Measurements from ENCODE around the gene ARIH2.

Gene ARIH2

DNA sequence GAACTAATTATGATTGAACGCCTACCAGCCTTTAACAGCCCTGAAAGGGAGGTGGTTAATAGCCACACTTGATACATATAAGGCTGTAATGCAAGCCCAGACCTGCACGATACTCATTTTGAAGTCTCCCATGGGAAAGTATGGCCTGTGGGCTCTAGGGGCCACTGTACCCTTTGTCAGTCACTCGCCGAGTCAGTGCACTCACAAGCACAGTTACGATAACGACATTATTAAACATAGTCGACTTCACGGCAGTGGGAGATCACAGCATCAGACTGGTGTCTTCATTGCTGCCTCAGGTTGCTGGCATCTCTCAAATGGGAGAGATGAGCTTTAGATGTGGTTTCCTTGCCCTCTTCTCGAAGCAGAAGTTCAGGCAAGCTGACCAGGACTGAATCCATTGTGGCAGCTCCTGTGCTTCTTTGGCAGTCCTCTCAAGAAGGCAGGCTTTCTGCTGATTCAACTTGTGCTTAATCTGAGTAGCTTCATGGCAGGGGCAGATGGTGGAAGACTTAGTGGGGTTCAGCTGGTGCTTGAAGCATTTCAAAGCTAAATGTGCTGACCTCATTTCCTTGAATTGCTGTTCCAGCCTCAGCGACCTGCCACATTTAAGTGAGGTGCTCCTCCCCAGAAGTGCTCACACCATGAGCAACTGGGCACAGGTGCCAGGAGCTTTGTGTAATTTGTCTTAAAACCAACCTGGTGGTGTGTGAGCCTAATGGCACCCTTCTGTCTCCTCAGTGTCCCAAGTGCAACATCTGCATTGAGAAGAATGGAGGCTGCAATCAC, 55.6 kb downstream of the ARIH2 start:
- no peak for DNase-seq

DNA sequence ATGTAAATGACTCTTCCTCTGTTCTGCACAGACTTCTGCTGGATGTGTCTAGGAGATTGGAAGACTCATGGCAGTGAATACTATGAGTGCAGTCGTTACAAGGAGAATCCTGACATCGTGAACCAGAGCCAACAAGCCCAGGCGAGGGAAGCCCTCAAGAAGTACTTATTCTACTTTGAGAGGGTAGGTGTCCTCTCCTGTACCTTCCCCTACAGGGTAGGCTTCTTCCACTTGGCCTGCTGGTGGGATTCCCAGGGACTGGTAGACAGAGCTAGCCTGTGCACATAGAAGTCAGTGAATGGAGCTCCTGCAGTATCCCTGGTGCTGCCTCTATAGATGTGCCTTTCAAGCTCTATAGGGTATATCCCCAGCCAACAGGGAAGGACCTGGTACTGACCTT, 60.8 kb downstream of the ARIH2 start:
- DNase-seq = no peak

DNA sequence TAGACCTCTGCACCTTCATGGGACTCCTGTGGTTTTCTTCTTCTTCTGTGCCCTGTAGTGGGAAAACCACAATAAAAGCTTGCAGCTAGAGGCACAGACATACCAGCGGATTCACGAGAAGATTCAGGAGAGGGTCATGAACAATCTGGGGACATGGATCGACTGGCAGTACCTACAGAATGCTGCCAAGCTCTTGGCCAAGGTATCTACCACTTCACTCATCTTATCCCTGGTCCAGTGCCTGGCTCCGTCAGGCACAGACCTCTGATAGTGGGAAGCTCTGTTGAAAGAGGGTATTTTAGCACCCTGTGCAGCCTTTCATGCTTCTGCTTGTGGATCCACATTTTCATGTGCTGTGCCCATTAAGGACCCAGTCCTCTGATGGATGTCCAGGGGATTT, 61.7 kb downstream of the ARIH2 start:
- DNase-seq = no peak

- no peak for DNase-seq
Observed at GRCh38 chr3:48982016-48982415, 63.4 kb downstream of the ARIH2 start.

DNA sequence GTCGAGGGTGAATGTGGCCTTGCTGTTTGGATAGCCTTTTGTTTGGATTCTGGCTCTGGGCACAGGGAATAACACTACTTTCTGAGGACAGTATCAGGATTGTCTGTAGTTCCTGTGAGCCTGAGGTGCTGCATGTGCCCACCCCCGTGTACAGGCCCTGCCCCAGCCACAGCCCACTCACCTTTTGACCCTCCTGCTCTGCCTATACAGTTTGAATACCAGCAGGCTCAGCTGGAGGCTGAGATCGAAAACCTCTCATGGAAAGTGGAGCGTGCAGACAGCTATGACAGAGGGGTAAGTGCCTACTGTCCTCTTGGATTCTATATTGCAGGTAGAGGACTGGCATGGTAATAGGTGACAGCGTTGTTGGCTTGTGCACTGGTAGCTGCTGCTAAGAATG, 64.0 kb downstream of the ARIH2 start:
- DNase-seq = no peak

DNA sequence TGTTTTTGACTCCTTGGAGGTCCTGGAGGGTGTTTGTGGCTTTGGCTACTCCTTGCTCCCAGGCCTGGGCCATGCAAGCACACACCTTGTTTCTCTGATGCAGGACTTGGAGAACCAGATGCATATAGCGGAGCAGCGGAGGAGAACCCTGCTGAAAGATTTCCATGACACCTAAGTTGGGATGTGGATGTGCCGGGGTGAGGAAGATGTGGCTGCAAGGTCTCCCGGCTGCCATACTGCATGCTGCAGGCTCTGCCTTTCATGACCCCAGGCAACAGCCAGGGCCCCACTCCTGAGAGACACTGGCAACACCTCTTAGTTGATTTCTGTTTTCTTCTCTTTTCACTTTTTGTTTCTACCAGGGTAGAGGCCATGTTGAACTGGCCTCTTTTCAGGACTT, 64.5 kb downstream of the ARIH2 start:
- no peak for DNase-seq

DNA sequence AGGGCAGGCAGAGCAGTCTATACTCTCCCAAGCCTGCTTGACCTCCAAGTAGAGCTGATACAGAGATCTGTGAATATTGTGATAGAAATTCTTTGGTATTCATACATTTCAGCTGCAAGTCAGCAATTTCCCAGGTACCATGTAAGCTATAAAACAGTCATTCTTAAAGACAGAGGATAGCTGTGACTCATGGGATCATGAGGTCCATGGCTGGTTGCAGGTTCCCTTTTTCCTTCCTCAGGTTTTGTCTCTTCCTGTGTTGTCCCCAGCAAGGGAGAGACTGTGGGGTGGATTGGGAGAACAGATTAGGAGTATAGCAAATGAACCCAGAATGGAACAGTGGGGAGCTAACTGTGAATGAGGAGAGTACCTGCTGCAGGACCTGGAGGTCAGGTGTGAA, 66.0 kb downstream of the ARIH2 start:
- DNase-seq = no peak

DNA sequence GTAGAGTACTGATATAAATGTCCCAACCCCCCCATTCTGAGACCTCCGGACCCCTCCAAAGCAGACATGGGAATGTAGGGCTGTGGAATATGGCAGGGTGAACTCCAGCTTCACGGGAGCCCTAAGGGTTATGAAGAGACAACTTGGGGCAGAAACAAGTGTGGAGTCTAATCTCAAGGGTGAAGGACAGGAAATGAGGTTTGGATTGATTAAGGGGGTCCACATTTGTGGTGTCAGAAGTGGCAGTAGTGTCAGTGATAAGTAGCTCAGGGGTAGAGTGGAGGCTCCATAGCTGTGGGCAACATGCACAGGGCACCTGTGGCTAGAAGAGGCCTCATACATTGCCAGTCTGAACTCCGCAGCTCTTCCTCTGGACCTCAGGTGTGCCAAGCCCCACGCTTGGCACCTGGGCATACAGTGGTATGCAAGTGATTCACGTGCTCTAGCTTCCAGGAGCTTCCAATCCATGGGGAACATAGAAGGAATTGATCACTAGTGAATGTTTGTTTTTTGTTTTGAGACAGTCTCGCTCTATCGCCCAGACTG, 67.3 kb downstream of the ARIH2 start:
- DNase-seq = no peak

DNA sequence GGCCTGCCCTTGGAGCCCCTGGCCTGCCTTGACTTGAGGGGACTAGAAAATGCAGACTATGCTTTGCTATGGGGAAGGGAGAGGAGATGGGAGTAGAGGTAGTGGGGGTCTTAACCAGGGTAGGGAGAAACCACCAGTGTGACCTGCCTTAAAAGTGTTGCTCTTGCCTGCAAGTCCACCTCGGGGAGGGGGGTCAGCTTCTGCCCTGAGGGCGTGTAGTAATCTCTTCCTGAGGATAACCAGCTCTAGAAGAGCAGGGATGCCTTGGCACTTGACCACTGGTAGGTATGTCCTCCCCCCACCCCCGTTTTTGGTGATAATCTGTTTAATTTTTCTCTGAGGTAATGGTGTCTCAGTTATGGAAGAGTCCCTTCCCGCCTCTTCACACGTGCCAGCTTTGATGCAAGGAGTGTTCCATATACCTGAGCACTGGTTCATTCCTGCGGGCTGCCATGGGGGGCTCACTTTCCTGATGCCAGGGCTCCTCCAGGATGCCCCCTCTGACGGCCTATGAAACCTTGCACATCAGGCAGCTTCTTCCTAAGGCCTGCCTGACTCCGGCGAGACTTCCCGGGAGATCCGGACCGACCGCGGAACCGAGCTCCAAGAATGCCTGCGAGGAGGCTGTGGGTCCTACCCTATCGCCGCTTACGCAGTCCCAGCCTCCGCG, 70.6 kb downstream of the ARIH2 start:
- DNase-seq = no peak

- peak; percentile 82 for DNase-seq
Observed at GRCh38 chr3:48989796-48990635, 71.4 kb downstream of the ARIH2 start, which contains the start of gene P4HTM. Gene P4HTM (plus strand): TSS chr3:48990241. CDS start chr3:48990257, 16 bp downstream.

GRCh38 chr3:48990636-48991469, 72.2 kb downstream of the ARIH2 start:
- DNase-seq = peak; percentile 45

DNA sequence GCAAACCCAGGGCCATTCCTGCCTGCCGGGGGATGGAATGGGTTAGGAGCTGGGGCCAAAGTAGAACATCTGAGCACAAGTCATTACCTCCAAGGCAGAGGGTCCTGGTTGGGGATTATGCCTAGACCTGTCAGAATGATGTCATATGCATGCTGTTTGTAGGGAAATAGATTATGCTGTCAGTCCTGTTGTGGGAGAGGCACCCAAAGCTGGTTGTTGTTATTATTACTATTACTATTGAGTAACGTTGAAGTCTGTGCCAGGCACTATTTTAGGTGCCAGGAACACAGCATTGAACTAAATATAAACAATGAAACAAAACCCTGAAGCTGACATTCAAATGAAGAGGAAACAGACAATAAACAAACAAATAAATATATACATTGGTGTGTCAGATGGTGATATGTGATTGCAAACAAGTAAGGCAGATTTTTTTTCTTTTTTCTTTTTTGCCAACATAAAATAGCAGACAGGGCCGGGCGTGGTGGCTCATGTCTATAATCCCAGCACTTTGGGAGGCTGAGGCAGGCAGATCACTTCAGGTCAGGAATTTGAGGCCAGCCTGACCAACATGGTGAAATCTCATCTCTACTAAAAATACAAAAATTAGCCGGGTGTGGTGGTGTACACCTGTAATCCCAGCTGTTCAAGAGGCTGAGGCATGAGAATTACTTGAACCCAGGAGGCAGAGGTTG, 73.4 kb downstream of the ARIH2 start:
- DNase-seq = no peak

DNA sequence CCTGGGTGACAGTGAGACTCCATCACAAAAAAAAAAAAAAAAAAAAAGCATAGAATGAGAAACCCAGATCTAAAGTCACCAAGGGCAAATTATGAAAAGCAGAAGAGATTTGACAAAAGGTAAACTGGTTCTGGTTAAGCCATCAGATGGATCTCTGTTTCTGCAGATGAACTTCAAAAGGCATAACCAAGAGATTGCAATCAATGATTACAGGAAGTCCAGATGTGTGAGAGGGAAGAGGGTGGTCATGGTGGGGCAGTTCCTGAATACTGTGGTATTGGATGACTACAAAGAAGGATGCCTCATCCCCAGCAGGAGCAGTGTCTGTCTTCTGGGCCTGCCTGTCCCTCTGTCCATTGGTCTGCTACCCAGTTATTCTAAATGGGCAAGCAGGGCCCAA, 75.2 kb downstream of the ARIH2 start:
- no peak for DNase-seq

- no peak for DNase-seq
Observed at GRCh38 chr3:48996640-48997039, 78.0 kb downstream of the ARIH2 start.

DNA sequence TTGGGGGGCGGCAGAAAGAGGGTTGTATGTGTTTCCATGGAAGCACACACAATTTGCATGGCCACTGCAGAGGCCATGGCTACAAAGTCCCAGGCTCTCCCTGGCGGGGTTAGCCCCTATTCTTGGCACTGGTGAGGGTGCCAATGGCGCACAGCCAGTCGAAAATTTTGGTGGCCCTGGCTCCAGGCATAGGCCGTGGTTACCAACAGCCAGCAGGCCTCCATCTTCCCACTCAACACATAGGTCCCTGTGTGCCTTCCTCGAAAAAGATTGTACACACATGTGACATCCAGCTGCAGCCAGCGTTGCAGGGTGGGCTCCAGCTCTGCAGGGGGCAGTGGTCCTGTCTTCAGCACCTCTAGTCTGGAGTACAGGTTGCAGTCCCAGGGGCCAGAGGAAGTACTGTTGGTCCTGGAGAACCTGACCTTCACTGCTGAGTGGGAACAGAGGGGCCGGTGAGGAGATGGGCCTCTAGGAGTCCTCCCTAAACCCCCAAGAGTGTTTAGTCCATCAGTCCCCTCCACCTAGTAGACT, 78.5 kb downstream of the ARIH2 start:
- DNase-seq = no peak

DNA sequence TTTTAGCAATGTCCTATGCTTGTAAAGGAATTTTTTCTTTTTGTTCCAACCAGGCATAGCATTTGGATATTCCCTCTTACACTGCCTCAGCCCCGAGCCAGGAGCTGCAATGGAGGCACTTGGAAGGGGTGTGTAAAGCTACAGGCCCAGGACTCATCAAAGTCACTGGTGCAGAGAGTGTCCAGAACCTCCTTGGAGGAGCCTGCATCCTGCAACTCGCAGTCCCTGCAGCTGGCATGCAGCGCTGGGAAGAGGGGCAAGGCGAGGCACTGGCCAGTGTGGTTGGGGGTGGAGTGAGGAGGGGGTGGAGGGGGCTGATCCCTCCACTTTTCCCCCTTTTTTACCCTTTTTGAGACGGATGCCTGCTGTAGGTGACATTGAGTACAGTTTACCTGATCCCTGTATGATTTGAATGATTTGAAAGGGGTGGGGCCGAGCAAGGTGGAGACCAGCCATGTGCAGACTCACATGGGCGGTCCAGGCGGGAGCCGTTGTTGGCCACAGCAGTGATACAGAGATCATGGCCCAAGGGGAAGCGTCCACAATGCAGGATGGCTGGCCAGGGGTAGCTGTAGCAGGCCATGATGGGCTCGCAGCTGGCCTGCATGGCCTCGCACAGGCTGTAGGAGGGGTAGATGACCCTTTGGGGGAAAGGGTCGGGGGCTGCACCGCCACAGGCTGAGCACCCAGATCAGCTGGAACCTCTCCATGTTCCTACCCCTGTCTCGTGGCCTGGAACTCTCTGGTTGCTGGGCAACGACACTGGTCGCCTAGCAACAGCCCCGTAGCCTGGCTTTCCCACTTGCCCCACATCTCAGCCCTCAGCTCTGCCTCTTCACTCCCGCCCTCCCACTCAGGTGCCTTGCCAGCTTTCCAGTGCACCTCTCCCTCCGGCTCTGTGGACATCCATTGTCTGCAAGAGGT, 79.3 kb downstream of the ARIH2 start:
- no peak for DNase-seq

GRCh38 chr3:48999085-48999858, 80.6 kb downstream of the ARIH2 start:
- DNase-seq = no peak

DNA sequence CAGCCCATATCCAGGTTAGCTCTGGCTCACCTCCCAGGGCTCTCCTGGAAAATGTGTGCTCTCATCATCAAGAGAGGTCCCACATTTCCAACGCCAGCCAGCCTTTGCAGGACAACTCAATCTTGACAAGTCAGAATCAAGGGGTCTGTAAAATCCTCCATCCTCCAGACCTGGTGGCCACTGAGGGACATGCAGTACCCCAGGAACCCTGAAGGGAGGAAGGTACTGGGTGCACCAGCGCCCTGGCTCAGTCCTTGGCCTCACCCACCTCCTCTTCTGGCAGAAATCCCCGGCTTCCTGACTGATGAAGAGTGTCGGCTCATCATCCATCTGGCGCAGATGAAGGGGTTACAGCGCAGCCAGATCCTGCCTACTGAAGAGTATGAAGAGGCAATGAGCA, 82.5 kb downstream of the ARIH2 start:
- no peak for DNase-seq

Measured in CD4-positive, alpha-beta T cell treated with Interleukin-4 for 4 hours (primary cell).